Stimulated activated CD4-positive, alpha-beta T cell treated with anti-CD3 and anti-CD28 coated beads, Interleukin-4, amount 100 ng/mL, for 4 hours (primary cell): ENCODE measurements around the gene JUND.
A peak's percentile ranks its signal among the peaks of the same experiment; 100 is the strongest.

Experiments used
- DNase-seq, 2 experiments: peaks; one replicate each; pipeline ENCODE4 v3.0.0-alpha.2; 2020

Gene JUND

DNA sequence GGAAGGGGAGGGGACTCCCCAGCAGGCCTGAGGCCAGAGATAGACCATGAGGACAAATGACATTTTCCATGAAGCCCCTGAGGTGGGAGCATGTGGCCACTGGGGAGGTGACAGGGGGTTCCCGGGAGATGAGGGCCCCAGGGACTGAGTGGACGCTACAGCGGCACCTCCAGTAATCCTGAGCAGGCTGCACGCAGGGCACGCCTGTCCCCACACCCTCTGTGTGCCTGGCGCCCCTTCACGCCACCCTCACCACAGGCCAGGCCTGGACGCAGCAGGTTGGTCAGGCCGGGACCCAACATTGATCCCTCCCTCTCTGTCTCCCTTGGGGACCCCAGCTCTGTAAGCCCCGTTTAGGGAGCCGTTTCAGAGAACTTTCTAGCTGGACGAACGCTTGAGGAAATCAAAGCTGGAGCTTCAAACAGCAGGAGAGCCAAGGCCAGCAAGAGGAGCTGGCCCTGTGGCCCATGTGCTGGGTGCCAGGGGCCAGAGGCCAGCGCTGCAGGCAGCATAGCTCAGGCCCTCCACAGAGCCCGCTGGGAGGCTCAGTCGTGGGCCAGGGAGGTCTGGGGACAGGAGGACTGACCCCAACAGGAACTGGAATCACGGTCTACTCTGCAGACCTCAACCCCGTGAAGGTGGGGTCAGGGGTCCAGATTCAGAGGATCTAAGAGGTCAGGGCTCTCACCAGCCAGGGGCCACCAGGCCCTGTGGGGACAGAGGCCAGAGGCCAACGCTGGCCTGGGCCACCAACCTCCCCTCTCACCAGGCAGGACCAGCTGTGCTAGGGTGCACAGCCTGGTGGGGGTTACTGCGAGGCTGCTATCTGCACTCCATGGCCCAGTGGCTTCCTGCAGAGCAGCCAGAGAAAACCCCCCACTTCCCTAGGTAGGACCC, 26.9 kb upstream of the JUND start:
- no peak for DNase-seq

DNA sequence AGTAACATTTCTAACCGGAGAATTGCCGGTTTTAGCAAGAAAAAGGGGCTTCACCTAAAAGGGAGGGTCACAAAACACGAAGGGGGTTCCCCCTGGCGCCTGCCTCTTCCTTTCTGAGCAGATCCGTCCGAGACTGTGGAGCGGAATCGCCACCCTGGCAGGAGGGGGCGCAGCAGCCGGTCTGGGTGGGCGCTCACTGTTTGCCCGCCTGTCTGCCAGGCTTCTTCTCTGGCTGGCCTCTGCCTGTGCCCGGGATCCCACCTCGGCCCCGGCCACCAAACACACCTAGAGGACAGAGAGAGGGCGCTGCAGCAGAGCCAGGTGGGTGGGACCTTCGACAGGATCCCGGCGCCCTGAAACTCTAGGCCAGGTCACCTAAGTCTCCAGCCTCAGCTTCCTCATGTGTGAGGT, 25.9 kb upstream of the JUND start:
- DNase-seq: no peak

DNA sequence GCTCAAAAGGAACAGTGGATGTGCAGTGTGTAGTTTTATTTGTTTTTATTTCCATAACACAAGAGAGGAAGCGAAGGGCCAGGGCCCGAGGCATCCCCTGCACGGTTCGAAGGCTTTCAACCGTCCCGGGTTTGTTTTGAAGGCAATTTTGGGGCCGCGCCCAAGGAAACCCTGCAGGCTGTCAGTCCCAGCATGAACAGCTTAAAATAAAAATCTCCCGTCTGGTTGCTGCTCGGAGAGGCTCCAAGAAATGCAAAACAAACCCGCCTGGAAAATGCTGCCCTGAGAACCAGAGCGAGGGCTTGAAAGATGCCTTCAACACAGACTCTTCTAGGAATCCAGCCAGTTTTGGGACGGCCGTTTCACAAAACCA, 25.5 kb upstream of the JUND start:
- no peak for DNase-seq

DNA sequence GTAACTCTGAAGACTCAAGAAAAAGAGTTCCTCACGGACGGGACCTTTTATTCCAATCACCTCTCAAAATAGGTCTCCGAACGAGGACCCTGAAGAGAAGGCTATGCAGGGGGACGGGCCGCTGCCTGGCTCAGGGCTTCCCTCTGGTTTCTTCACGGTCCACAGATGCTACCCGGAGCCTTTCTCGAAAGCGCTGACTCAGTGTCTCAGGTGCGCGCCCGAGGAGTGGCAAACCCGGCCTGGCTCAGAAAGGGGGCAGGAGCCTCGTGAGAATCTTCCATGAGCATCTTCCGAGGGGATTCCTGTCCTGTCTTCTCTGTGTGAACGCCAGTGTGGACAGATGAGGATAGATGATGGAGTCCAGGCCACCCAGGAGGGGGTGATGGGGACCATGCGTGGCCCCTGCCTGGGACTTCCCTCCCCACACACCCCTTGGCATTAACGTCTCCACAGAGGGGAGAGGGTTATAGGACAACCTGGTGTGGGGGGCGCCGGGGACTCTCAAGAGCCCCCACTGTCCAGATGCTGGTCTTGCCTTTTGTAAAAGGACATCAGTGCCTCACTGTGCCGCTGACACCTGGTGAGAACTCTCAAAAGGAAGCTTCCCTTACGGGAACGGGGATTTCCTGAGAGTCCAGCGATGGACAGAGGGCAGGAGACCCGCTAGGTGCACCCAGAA, 24.9 kb upstream of the JUND start:
- no peak for DNase-seq

DNA sequence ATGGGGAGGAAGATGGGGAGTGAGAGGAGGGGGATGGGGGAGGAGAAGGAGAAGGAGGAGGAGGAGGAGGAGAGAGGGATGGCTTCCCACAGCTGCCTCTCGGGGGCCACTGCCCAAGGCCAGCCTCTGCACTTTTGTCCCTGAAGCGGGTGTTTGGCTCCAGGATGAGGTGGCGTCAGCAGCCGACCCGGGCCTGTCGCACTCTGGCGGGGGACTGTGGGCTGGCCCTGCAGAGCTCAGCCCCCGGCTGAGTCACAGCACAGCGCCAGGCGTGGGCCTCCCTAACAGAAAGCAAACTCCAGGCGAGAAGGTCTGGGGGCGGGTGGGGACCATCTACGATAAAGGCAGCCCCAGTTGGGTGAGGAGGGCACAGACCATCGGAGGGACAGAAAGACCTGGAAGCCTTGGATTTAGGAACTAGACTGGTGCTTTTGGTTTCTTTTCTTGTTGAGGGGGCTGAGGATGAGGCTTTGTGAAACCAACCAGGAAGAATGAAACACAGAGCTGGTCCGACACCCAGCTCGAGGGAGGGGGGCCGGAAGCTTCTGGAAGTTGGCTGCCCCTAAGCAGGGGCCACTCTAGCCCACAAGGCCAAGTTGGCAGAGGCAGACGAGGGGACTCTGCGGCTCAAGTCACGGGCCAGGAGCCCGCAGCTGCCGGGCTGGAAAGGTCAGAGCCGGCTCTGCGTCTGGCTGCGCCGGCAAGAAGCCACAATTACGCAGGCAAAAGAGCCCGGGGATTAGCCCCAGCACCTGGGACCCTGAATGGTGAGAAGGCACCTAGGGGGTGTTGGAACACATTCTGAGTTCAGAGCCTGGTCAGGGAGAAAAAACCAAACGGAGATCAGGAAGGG, 23.3 kb upstream of the JUND start:
- peak; percentile 83 to 90 for DNase-seq

DNA sequence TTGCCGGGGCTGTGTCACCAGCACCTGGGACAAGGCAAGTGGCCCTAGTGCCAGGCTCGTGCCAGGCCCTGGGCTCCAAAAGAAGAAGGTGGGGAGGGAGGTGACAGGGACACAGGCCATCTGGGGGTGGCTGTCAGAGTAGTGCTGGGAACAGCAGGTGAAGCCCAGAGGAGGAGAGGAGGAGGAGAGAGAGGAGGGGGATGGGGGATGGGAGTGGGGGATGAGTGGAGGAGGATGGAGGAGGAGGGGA, 22.7 kb upstream of the JUND start:
- peak in 1 of 2 experiments; percentile 7 for DNase-seq

DNA sequence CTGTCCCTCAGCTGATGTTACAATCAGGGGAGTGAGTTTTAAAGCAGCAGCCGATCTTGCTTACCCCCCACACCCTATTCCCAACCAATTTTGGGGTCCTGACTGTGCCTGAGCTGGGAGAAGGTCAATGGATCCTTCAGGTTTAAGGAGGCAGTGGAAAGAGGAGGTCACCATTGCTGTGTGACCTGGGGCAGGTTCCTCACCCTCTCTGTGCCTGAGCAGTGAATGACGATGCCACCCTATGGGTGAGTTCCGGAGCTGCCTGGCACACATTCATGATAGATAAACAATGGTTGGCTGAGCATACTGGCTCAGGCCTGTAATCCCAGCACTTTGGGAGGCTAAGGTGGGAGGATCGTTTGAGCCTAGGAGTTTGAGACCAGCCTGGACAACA, 20.3 kb upstream of the JUND start:
- DNase-seq: no peak

DNA sequence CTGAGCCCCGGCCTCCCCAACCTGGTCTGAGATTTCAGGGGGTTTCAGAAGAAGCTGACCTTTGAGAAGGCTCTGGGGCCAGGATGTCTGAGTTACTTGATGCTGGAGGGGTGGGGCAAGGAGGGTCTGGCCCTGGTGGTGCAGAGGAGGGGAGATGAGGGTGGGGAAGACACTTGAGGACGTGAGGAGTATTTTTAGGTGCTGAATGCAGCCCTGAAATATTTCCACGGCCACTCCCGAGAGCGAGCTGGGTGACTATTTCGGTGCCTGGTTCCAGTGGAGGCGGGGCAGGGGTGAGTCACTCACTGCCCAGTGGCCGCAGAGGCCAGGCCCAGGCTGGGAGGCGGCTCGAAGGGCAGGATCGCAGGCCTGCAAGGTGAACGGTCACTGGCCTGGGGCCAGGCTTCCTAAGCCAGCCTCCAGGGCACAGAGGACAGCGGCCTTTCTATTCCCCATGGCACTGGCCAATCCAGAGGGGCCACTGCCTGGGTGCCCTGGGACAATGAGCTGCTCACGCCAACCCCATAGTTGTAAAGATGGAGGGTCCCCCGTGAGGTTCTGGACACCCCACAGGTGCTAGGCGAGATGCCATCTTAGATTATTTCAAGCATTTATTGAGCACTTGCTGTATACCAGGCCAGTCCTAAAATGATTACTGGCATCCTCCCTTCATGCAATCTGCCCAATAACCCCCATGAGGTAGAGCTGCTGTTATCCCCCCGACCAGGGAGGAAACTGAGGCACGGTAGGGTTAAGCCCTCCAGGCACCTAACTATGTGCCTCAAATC, 19.7 kb upstream of the JUND start:
- DNase-seq: no peak

DNA sequence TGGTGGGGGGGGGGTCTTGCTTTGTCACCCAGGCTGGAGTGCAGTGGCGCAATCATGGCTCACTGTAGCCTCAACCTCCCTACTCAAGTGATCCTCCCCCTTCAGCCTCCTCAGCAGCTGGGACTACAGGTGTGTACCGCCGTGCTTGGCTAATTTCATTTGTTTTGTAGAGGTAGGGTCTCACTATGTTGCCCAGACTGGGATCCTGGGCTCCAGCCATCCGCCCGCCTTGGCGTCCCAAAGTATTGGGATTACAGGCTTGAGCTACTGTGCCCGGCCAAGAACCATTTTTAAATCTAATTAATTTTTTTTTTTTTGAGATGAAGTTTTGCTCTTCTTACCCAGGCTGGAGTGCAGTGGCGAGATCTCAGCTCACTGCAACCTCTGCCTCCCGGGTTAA, 18.2 kb upstream of the JUND start:
- DNase-seq: no peak

DNA sequence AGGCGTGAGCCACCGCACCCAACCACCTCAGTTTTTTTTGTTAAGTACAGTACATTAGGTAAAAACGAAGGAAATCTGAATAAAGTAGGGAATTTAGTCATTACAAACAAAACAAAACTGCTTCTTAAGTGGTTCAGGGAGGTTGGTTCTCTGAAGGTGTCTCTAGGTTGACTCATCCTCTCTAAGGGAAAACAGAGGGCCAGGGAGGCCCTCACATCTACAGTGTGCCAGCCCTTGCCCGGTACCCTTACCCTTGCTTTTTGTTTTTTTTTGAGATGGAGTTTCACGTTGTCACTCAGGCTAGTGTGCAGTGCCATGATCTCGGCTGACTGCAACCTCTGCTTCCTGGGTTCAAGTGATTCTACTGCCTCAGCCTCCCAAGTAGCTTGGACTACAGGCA, 17.2 kb upstream of the JUND start:
- DNase-seq: no peak

DNA sequence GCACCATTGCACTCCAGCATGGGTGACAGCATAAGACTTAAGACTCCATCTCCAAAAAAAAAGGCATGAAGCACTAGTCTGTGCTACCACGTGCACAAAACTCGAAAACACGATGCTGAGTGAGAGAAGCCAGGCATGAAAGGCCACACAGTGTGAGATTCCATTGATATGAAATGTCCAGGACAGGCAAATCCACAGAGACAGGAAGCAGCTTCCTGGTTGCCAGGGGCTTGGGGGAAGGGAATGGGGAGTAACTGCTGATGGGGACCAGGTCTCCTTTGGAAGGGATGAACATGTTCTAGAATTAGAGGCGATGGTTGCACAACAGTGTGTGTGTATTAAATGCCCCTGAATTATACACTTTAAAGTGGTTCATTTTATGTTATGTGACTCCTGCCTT, 15.9 kb upstream of the JUND start:
- no peak for DNase-seq

DNA sequence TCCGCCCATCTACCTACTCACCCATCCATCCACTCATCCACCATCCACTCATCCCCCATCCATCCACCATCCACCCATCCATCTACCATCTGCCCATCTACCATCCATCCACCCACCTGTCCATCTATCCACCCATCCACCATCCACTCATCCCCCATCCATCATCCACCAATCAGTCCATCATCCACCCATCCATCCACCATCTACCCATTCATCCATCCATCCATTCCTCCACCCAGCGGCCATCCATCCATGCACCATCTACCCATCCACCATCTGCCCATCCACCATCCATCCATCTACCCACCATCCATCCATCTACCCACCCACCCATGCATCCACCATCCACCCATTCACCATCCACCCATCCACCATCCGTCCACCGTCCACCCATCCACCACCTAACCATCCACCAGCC, 13.6 kb upstream of the JUND start:
- DNase-seq: no peak

DNA sequence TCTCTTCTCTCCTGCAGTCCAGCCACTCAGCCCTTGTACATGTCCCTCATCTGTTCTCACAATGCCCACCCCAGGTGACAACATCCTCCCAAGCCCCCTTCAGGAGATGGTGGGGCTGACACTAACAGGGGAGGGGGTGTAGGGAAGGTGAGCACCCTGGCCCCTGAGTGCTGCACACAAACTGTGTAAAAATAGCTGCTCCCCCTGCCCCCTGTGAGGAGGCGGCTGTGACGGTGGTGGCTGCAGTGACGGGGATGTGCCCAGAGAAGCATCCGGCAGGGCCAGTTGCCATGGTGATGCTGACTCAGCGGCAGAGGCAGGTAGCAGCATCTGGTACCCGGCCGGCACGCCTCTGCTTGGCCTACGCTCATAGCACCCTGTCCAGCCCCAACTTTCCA, 13.0 kb upstream of the JUND start:
- peak; percentile 88 to 95 for DNase-seq

DNA sequence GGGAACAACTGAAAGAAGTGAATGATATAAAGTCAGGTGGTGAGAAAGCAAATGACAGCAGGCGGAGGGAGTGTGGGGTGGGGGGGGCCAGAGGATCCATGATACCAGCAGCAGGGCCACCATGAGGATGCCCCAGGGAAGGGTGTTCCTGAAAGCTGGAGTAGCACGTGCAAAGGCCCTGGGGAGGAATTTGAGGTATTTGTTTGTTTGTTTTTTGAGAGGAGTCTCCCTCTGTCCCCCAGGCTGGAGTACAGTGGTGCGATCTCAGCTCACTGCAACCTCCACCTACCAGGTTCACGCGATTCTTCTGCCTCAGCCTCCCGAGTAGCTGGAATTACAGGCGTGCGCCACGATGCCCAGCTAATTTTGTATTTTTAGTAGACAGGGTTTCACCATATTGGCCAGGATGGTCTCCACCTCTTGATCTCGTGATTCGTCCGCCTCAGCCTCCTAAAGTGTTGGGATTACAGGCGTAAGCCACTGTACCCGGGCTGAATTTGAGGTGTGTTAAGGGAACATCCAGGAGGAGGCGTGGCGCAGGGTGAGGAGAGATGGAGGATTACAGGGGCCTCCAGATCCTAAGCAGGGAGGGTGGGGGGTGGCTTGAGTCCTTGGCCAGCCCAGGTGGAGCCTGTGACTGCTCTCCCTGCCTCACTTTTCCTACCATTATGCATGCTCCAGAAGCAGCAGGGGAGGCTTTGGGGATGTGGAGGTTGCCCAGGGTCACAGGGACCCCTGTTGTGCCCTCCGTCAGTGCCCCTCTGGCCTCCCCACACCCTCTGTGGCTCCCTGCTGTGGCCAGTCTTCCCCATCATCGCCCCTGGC, 12.4 kb upstream of the JUND start:
- DNase-seq: no peak

DNA sequence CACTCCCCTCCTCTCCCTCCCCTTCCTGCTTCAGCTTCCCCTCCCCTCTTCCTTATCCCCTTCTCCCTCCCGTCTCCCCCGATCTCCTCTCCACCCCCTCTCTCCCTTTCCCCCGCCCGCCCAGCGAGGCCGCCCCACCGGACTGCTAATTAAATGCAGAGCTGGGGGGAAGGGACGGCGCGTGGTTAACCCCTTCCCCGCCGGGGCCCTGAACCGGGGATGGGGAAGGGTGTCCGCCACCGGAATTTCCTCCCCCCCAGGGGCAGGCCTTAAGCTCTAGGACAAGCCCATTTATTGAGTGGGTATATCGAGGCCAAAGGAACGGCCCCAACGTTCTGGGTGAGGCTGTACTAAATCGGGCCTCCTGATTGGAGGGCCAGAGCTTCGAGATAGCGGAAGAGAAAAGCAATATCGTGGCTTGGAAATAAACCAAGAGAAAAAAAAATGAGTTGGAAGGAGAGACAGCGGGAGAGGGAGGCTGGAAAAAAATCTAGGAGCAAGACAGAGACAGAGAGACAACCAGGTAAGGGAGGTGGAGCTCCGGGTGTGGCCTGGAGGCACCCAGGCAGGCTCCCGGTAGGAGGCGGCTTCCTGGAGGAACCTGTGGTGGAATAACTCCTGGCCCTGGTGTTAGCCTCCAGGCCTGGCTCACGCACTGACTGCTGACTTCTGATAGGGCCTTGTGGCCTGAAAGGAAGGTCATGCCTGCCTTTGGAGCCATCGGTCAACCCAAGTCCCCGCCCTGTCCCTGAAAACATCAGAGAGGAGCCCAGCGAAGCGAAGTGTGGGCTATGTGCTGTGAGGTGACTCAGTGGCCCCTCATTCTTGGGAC, 11.6 kb upstream of the JUND start:
- DNase-seq: peak in 1 of 2 experiments; percentile 40

DNA sequence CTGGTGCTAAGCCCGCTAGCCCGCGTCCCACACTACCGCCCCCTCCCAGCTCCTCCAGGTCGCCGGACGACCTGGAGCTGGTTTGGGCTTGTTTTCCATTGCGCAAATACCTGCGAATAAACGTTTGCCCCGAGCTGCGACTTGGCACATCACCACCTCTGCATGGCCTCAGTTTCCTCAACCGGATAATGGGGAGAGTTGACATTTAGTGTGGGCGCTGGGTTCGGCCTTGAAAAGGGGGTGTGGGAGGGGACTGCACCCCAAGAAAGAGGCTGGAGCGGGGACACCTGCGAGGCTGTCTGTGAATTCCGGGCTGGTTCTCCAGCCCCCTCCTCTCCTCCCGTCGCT, 11.0 kb upstream of the JUND start:
- DNase-seq: peak in 1 of 2 experiments; percentile 14

DNA sequence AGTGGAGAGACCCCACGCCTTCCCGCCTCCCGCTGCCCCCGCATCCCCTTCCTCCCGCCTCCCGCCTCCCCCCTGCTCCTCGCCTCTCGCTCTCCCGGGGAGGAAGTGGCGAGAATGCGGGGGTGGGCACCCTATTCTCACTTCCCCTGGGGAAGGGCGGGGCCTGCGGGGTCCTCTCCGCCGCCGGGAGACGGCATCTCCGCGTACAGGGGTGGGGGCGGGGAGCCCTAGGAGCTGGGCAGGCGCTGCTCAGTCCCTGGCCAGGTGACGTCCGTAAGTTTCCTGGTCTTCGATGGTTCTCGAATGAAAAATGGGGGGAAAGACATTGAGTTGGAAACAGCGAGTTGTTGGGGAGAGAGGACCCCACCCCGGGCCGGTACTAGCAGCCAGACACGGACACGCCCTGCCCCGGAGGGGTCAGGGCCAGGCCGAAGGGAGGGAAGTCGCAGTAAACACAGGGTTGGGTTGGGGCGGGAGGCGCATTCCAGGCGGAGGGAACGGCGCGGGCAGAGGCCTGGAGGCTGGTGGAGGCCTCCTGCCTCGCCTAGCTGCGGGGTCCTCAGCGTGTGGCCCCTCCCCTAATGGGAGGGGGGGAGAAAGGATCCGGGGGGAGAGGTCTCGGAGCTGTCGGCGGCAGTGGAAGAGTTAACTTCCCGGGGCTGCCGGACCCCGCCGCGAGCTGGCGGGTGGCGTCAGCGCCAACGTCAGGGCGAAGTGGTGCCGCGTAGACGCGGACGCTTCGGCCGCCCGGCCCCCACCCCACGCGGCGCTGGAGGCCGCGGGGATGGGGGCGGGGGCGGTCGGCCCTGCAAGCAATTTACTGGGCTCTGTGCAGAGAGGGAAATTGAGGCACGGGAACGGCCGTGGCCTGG, 10.4 kb upstream of the JUND start:
- peak; percentile 74 to 84 for DNase-seq

DNA sequence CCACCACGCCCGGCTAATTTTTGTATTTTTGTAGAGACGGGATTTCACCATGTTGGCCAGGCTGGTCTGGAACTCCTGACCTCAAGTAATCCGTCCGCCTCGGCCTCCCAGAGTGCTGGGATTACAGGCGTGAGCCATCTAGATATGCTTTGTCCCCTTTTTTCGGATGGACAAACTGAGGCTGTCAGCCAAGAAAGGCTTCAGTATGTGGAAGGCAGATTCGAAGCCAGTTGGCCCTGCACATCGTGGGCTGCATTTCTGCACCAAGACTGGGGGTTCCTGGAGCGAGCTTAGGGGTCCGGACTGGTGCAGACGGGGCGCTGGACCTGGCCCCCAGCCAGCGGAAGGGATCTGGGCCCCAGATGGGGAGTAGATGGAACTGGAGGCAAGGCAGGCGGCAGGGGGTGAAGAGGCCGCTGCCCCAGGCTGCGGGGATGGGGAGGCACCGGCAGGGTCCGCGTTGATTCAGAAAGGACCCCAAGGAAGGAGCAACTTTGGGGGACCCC, 9.7 kb upstream of the JUND start:
- no peak for DNase-seq

DNA sequence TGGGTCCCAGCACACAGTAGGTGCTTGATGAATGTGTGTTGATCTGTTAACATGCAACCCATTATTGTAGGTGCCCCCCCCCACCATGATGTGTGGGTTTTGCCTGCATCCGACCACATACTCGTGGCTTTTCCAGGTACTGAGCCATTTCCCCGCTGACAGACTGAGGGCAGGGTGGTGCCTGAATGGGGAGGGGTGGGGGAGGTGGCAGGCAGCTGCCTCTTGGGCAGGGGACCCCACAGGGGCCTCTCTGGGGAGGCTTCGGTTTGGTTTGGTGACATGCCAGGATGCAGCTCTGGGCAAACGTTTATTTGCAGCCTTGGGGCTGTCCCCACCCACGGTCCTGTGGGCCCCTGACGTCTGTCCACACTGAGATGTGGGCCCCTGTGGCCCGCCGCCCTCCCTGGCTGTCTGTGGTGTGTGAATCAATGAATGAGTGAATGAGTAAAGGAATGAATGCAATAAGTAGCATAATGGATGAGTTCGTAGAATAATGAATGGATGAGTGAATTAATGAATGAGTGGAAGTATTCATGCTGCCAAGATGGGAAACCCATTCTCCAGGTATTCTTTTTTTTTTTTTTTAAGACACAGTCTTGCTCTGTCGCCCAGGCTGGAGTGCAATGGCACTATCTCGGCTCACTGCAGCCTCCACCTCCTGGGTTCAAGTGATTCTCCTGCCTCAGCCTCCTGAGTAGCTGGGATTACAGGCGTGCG, 9.0 kb upstream of the JUND start:
- peak; percentile 66 to 80 for DNase-seq
